HG03439 (cell line): ENCODE measurements around the gene GPLD1.

Experiments used
- ATAC-seq: cut with Tn5 transposase; IDR thresholded peaks from one replicate; pipeline ENCODE4 v1.9.1; 2021; ENCODE audit warnings: mild to moderate bottlenecking, moderate library complexity; ENCODE audit not compliant: unreplicated experiment

The GPLD1 gene

DNA sequence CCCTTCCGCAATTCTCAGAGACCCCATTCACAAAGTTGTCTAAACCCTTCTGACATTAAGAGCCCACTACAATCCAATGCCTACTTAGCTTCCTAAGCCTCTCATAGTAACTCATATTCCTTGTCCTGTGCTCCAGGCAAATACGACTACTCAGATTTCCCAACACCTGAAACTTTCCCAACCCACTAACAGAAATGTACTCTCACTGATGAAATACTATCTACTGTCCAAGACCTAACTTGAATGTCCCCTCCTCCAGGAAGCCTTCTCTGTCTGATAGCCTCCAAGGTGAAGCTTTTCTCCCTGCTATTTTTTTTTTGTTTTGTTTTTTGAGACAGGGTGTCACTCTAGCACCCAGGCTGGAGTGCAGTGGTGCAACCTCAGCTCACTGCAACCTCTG is 30.4 kb downstream of the GPLD1 start:
- ATAC-seq = no peak

DNA sequence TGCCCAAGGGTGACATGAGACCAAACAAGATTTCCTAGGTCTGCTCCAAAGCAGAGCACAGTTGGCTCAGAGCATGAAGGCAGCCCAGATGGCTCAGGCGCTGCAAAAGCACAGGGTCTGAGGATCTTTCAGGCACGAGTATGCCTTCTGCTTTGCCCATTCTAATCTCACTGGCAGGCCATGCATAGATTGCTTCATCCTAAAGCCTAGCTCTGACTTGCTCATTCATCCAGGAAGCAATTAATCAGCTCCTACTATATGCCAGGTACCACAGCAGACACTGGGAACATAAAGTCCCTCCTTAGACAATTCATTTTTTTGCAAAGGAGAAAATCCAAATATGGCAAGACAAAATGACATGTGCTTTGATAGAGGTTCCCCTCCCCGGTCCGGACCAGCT is 31.2 kb downstream of the GPLD1 start:
- ATAC-seq = no peak

DNA sequence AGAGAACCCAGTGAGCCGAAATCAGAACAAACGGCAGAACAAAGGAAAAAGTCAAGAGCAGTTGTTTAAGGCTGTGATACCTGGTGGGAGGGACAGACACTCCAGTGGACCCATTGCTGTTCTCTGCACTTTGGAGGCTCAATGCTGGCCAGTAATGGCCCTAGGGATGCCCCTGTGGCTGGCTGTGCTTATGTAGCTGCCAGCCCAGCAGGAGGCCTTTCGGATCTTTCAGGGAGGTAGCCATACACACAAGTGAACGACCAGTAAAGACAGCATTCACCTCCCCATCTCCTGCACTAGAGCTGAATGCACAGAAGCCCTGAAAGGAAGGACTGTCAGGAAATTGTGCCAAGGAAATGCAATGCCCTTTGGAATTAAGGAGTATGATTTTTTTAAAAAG is 34.3 kb downstream of the GPLD1 start:
- no peak for ATAC-seq

DNA sequence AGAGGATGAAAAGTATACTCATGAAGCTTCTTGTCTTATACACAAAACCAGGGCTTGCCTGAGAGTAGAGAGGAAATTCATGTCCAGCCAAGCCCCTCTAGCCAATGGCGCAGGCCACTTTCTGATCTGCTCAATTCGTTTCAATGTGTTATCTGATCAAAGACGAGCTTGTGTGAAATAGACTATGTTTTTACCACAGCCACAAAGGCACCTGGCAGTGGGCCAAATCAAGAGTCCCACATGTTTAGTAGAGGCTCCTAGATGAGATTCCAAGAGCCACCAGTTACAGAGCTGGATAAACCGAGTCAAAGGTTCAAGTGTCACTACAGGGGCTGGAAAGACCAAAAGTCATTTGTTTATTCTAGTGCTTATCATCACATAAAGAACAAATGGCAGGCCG is 34.9 kb downstream of the GPLD1 start:
- no peak for ATAC-seq

DNA sequence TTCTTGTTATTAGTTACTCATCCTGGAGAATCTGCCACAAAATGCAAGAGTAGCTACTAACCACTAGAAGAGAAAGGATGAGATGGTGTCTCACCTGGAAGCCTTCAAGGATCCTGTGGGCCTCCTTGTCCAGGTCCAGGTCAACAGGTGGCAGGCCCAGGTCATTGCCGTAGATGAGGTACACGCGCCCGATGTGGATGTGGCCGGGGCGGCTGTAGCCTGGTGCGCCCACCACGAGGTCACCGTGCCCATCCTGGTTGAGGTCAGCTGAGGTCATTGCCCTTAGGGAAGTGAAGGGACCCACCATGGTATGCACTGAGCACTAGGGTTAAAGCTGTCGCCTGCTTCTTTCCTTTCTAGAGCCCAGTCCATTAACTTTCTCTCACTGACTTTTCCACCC is 35.5 kb downstream of the GPLD1 start:
- ATAC-seq = no peak

DNA sequence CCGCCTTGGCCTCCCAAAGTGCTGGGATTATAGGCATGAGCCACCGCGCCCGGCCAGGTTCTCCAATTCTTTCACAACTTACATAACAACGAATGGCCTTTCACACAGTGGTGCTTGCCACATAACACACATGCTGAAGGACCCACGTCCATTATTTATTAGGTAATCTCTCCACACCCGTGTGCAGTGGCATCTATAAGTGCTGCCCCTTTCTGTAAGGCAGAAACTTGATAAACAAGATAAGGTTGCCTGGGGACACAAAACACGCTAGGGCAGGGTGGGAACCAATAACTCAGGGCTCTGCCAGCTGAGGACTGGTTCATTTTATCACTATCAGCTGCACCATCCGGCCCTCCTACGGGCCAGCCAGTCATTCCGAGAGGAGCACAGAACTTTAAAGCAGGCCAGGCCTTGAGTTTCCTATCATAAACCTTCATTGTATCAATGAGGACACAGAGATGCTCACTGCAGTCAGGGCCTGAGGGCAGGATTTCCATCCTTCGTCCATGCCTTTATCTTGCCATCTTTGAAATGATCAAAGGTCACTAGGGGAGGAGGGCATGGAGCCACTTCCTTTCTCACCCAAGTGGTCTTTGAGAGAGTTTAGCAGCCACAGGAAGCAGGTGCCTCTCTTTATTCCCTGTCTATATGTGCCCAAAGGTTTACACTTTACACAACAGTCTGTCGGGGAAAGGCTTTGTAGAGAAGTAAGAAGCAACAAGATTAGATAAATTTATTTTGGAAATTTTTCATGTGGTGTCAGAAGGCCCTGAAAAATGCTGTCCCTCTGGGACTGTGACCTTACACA is 37.6 kb downstream of the GPLD1 start:
- ATAC-seq = no peak

DNA sequence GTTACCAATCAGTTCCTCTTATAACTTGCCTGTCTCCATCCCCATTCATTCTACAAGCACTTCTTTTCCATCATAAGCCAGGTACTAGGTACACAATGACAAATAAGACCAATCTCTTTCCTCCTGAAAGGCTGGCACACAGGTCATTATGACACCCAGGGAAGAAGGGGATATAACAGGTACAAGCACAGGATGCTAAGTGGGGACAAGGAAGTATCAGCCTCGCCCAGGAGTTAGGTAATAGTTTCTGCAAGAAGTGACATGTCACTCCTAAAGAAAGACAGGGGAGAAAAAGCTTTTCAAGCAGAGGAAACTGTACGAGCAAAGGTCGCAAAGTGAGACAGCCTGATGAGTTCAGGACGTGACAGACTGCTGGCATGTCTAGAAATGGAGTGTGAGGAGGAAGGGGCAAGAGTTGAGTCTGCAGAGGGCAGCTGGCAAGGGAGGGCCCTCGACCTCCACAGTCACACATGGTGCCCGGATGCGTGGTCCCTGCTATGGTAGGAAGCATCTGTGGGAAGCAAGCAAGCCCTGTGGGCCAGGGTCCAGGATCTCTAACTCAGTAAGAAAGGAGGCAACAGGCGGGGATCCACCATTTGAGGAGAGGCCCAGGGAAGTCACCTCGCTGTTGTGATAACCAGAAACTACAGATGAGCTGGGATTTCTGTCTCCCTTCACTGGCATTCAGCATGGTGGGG is 40.4 kb downstream of the GPLD1 start:
- ATAC-seq = no peak

DNA sequence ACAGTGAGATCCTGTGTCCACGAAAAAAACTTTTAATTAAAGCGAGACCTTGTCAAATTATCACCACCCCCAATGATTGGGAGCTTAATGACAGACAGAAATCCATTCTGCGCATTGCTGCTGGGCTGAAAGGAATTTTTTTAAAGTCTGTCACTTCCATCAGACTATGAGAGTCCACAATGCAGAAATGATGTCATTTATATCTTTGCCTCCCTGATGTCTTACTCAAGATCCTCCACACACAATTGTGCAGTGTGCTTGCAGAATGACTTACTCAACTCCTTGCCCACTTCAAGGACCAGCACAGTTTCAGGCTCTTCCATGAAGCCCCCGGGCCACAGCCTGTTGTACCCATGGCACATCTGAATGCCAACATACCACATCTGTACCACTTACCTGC is 41.0 kb downstream of the GPLD1 start:
- no peak for ATAC-seq

DNA sequence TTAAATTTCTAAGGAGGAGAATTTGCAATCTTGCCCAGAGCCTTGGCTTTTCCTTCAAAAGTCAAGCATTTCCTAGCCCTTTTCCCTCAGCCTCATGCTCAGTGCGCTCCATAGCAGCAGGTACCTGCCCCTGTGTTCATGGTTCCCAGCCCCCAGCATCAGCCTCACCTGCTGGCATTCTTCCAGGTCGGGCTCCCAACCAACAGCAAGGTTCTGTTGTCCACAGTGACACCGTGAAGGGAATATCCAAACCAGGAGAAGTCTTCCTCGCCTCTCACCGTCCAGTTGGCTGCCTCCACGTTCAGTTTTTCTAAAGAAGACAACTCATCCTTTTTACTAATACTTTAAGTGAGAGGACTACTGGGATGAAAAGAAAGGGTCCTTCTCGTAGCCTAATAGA is 42.7 kb downstream of the GPLD1 start:
- no peak for ATAC-seq

DNA sequence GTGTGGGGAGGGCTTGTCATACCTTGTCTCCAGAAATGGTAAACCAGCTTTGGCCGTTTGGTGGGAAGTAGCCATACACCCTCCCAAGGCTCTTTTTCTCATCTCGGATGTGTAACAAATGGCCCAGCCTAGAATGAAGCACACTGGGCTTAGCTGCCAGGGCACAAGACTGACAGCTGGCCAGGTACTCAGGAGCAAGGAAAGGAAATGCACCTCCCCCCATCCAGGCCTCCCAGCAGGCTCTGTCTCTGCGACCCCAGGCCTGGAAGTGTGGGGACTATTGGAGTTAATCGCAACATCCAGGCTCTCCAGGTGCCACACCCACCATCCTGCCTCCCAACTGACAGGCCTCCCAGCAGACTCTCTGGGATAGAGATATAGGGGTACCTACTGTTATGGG is 43.7 kb downstream of the GPLD1 start:
- ATAC-seq = no peak

DNA sequence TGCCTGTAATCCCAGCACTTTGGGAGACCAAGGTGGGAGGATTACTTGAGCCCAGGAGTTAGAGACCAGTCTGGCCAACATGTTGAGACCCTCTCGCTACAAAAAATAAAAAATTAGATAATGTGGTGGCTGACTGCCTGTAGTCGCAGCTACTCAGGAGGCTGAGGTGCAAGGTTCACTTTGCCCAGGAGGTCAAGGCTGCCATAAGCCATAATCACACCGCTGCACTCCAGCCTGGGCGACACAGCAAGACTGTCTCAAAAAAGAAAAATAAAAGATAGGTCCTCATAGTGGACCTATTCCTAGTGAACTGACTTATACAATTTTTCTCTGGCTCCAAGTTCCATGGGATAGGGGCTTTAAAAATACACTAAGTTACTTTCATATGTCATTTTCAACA is 44.8 kb downstream of the GPLD1 start:
- no peak for ATAC-seq

DNA sequence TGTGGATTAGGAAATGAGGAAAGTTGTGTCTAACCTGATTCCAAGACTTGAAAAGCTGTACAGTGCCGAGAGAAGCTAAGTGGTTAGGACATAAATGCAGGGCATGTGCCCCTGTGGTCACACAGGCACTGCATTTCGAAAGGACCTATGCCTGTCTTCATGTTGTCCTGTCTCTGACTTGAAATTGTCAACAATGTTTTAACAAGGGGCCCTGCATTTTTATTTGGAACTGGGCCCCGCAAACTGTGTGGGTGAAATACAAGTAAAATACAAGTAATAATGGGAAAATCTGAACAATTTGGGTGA is 47.8 kb downstream of the GPLD1 start:
- no peak for ATAC-seq

DNA sequence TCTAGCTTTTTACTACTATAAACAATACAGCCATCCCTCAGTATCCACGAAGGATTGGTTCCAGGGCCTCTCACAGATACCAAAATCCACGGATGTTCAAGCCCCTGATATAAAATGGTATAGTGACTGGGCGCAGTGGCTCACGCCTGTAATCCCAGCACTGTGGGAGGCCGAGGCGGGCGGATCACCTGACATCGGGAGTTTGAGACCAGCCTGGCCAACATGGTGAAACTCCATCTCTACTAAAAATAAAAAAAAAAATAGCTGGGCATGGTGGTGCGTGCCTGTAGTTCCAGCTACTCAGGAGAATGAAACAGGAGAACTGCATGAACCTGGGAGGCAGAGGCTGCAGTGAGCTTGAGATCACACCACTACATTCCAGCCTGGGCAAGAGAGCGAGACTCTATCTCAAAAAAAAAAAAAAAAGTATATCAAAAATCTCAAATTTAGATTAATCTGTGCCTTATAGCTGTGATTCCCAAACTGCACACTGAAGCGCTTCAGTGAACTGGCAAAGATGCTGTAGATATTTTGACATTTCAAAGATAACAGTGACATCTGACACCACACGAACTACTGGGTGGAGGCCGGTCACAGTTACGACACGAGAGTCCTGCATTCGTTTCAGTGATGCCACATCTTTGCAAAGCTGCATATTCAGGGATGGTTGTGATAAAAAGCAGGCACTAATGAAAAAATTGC is 48.3 kb downstream of the GPLD1 start:
- ATAC-seq = no peak

DNA sequence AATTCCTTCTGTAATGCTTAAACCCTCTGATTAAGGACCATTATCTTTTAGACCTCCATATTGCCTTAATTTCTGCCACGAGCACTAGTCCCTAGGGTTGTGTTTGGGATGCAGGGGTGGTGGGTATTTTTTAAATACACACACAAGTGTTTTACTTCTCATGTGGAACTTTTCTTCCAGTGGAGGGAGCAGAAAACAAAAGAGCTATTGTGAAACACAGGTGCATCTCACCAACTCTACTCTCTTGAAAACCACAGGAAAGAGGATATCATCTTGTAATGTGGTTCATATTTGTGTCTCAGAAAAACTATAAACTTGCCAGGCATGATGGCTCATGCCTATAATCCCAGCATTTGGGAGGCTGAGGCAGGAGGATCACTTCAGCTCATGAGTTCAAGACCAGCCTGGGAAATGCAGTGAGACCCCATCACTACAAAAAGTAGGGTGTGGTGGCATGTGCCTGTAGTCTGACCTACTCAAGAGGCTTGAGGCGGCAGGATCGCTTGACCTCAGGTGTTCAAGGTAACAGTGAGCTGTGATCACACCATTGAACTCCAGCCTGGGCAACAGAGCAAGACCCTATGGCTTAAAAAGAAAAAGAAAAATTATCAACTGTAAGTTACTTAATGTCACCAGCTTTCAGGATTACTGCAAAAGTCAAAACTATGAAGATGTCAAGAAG is 49.4 kb downstream of the GPLD1 start:
- ATAC-seq = no peak

DNA sequence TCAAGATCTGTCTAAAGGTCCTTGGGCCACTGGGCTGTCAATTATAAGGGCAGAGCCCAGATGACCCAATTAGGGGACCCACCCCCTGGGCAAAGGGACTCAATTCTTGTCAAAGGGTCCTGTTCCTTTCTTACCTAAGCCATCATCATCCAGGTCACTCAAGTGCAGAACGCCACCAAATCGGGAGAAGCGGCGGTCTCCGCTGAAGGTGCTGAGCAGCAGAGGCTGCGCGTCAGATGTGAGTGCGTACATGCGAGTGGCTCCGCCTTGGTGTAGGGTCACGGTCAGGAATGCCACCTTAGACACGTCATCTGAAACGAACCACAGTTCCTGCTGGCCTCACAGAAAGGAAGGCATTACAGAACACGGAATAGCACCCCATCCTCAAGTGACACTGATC is 52.4 kb downstream of the GPLD1 start:
- no peak for ATAC-seq

DNA sequence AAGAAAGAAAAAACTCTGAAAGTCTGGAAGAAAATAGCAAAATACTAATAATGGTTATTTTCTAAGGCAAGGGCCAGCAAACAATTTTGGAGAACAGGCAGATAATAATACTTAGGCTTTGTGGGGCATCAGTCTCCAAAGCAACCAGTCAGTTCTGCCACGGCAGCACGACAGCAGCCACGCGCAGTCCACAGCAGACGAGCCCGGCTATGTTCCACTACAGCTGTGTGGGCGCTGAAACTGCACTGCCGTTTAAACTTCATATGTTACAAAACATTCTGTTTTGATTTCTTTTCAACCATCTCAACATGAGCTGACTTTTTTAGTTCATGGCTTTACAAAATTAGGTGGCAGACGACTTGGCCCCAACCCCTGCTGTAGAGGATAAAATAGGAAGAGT is 56.8 kb downstream of the GPLD1 start:
- ATAC-seq = no peak

DNA sequence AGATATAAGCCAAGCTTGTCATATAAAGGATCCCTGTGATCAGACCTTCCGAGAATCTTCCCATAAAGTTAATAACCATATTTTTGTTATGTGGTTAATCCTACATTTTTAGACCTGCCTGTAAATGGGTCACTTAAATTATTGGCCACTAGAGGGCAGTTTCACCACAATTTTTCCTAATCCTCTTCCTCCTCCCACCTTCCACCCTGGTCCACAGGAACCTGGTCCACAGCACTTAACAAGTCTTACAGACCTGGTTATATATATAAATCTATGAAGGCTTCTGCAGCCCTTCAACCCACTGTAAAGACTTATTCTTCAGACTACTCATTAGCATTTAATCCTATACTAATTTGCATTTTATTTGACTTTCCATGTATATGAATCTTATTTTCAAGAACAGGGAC is 58.3 kb downstream of the GPLD1 start:
- peak; percentile 63 for ATAC-seq

DNA sequence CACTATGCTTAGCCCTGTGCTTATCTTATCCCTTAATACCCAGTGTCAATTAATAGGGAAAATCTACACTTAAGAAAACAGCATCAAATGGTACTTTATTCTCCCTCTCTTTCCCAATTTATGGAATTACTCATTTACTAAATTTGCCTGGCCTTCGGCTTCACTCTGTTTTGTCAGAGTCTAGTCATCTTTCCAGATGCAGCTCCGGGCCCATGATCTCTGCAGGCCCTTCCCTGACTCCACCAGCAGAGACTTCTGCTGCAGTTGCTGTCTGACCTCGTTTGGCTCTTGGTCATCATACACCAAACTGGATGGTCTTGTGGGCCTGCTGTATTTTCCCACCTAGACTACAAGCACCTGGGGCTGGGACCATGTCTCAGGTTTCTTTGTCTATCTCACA is 59.3 kb downstream of the GPLD1 start:
- ATAC-seq = no peak

DNA sequence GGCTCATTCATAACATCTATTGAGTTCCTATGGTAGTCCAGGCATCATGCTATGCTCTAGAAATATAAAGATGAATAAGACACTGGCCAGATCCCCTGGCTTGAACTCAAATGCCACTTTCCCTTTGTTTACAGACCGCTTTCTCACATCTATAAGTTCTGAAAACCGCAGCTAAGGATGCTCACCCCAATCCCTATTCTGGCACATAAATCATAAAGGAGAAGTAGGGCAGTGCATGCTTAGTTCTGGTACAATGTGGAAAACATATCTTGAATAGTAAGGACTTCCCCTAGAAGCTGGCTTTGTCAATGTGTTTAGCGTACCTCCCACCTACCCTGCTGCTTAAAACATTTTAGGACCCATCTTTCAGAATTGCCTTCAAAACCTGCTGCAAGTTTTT is 60.2 kb downstream of the GPLD1 start:
- no peak for ATAC-seq

DNA sequence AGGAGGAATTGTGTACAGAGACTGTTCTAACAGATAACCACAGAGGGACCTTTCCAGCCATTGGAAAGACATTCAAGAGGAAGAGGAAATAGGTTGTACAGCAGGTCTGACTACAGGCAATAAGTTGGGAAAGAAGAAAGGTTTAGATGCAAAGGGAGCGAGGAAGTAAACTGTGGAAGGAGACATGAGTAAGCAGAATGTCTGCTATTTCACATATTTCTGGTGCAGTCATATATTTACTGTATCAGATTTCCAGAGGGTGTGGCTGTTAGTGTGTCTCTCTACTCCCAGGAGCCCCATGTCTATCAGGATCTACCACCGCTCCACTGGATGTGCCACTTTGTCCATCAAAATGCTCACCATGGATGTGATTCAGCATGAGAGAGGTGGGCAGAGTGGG is 60.8 kb downstream of the GPLD1 start:
- ATAC-seq = no peak

DNA sequence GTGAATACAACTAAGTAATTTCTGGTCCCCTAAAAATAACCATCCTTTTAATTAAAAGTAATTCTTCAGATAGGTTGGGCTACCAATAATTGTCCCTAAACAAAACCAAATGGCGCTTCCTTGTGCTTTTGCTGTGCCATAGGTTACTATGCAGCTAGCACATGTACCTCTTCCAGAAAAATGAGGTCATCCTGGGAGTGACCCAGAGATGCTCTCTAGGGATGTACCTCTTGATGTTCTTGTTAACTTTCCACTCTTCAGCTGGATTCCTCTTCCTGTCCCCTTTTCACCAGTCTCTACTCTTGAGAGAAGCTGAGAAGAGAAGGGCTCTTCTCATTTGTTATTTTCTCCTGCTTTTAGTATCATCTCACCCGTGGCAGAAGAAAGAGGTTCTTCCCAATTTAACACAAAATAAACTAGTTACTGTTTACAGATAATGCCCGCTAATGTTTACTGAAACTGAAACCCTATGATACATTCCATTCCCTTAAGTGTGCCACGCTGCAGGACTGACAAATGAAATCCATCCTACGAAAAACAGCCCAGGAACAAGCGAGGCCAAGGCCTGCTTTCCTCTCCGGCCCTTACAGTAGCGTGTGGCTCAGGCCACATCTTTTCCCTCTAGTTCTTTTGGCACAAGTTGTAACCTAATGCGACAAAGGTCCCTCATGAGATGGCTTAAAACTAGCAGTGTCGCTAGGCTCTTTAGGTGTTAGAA is 62.5 kb downstream of the GPLD1 start:
- no peak for ATAC-seq
